Measurements from ENCODE around the gene SASS6. TPM values are rescaled to one million over a fixed set of nuclear protein-coding genes. Genes with fewer than 3 reads are reported as not detected.

The SASS6 gene
- total and polyA plus RNA-seq, 9 of the 15 experiments (the other 6 are each of a cell fraction or from before 2014, with no cell fraction given): 11.6 to 34.1 (median 18.0) TPM

DNA sequence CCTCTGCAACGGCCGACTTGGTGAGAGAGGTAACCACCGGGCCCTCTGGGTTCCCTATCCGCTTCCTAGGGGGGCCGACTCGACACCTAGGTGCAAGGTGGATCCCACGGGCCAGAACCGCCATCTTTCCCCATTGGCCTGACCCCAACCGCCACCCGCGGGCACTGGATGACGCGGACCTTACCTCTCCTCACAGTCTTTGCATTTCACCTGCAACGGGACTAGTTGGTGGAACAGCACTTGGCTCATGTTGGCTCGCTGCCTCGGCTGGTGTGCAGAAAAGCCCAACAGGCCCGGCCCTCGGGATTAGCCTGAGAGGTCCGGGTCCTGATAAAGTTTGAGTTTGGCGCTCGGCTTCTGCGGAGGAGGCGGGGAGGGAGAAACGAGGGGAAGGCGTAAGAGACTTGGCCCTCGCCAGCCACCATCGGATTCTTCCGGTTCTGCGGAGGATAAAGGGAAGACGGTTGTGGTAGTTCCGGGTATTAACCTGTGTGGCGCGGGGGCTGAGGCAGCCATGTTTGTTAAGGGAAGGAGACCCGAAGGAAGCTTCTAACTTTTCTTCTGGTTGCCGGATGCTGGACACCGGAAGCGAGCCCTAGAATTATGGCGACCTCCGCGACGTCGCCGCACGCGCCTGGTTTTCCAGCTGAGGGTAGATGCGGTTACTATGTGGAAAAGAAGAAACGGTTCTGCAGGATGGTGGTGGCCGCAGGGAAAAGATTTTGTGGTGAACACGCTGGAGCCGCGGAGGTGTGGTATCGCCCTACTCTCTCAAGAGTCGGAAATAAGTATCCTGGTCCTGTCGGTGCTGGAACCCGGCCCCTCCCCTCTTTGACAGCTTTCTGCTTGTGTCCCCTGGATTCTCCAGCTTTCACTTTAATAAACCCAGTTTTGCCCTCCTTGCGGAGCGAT lies at the start of gene SASS6, which contains the start of gene TRMT13 (continued):
- TF ChIP-seq, protein P1, sequence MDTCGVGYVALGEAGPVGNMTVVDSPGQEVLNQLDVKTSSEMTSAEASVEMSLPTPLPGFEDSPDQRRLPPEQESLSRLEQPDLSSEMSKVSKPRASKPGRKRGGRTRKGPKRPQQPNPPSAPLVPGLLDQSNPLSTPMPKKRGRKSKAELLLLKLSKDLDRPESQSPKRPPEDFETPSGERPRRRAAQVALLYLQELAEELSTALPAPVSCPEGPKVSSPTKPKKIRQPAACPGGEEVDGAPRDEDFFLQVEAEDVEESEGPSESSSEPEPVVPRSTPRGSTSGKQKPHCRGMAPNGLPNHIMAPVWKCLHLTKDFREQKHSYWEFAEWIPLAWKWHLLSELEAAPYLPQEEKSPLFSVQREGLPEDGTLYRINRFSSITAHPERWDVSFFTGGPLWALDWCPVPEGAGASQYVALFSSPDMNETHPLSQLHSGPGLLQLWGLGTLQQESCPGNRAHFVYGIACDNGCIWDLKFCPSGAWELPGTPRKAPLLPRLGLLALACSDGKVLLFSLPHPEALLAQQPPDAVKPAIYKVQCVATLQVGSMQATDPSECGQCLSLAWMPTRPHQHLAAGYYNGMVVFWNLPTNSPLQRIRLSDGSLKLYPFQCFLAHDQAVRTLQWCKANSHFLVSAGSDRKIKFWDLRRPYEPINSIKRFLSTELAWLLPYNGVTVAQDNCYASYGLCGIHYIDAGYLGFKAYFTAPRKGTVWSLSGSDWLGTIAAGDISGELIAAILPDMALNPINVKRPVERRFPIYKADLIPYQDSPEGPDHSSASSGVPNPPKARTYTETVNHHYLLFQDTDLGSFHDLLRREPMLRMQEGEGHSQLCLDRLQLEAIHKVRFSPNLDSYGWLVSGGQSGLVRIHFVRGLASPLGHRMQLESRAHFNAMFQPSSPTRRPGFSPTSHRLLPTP (IDR thresholded peaks at IDR 0.05; ENCODE audit: borderline replicate concordance, extremely low read depth, insufficient read length): no peak
- TF ChIP-seq SP2 (IDR thresholded peaks at IDR 0.05; ENCODE audit: extremely low read depth, low read depth, low read length, poor library complexity, severe bottlenecking) (no peak), ELF2 (CRISPR knock-in tag; IDR thresholded peaks at IDR 0.05) (peak; percentile 90), MCM3 (IDR thresholded peaks at IDR 0.05) (no peak), U2AF2 (optimal IDR thresholded peaks at IDR 0.05; ENCODE audit: low read depth, low read length) (no peak), ZC3H4 (CRISPR knock-in tag; IDR thresholded peaks at IDR 0.05; ENCODE audit: borderline replicate concordance) (no peak), MTA2 (IDR thresholded peaks at IDR 0.05; ENCODE audit: low read depth) (no peak), ZNF436 (CRISPR knock-in tag; IDR thresholded peaks at IDR 0.05) (no peak), NCOA4 (IDR thresholded peaks at IDR 0.05; ENCODE audit: partially characterized antibody) (no peak), ZNF140 (CRISPR knock-in tag; IDR thresholded peaks at IDR 0.05) (no peak), CBFA2T3 (IDR thresholded peaks at IDR 0.05) (no peak; the same call in 1 of the 2 replicates)
- TF ChIP-seq, protein P2, sequence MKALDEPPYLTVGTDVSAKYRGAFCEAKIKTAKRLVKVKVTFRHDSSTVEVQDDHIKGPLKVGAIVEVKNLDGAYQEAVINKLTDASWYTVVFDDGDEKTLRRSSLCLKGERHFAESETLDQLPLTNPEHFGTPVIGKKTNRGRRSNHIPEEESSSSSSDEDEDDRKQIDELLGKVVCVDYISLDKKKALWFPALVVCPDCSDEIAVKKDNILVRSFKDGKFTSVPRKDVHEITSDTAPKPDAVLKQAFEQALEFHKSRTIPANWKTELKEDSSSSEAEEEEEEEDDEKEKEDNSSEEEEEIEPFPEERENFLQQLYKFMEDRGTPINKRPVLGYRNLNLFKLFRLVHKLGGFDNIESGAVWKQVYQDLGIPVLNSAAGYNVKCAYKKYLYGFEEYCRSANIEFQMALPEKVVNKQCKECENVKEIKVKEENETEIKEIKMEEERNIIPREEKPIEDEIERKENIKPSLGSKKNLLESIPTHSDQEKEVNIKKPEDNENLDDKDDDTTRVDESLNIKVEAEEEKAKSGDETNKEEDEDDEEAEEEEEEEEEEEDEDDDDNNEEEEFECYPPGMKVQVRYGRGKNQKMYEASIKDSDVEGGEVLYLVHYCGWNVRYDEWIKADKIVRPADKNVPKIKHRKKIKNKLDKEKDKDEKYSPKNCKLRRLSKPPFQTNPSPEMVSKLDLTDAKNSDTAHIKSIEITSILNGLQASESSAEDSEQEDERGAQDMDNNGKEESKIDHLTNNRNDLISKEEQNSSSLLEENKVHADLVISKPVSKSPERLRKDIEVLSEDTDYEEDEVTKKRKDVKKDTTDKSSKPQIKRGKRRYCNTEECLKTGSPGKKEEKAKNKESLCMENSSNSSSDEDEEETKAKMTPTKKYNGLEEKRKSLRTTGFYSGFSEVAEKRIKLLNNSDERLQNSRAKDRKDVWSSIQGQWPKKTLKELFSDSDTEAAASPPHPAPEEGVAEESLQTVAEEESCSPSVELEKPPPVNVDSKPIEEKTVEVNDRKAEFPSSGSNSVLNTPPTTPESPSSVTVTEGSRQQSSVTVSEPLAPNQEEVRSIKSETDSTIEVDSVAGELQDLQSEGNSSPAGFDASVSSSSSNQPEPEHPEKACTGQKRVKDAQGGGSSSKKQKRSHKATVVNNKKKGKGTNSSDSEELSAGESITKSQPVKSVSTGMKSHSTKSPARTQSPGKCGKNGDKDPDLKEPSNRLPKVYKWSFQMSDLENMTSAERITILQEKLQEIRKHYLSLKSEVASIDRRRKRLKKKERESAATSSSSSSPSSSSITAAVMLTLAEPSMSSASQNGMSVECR (CRISPR knock-in tag; IDR thresholded peaks at IDR 0.05): peak; percentile 95
- TF ChIP-seq, protein P3, sequence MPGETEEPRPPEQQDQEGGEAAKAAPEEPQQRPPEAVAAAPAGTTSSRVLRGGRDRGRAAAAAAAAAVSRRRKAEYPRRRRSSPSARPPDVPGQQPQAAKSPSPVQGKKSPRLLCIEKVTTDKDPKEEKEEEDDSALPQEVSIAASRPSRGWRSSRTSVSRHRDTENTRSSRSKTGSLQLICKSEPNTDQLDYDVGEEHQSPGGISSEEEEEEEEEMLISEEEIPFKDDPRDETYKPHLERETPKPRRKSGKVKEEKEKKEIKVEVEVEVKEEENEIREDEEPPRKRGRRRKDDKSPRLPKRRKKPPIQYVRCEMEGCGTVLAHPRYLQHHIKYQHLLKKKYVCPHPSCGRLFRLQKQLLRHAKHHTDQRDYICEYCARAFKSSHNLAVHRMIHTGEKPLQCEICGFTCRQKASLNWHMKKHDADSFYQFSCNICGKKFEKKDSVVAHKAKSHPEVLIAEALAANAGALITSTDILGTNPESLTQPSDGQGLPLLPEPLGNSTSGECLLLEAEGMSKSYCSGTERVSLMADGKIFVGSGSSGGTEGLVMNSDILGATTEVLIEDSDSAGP (CRISPR knock-in tag; IDR thresholded peaks at IDR 0.05): peak; percentile 38; the same call in 1 of the 2 replicates
- TF ChIP-seq, protein P4, sequence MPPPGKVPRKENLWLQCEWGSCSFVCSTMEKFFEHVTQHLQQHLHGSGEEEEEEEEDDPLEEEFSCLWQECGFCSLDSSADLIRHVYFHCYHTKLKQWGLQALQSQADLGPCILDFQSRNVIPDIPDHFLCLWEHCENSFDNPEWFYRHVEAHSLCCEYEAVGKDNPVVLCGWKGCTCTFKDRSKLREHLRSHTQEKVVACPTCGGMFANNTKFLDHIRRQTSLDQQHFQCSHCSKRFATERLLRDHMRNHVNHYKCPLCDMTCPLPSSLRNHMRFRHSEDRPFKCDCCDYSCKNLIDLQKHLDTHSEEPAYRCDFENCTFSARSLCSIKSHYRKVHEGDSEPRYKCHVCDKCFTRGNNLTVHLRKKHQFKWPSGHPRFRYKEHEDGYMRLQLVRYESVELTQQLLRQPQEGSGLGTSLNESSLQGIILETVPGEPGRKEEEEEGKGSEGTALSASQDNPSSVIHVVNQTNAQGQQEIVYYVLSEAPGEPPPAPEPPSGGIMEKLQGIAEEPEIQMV (tag; conservative IDR thresholded peaks at IDR 0.05; ENCODE audit: low read depth): no peak

Data from K562 (cell line).